Astrocyte (in vitro differentiated cells and primary cell): ENCODE results near the gene TMEM60.

Experiments used
- EZH2 ChIP-seq: IDR thresholded peaks from 2 replicates; pipeline ENCODE4 v1.6.1; 2012; ENCODE audit warnings: mild to moderate bottlenecking, low read length, inconsistent platforms; ENCODE audit not compliant: insufficient read depth
- TF ChIP-seq, protein P1 (sequence below): IDR thresholded peaks from 2 replicates; pipeline ENCODE4 v1.5.1; 2011; ENCODE audit warnings: low read depth, mild to moderate bottlenecking, inconsistent platforms, low read length, moderate library complexity; ENCODE audit not compliant: insufficient read depth

DNA sequence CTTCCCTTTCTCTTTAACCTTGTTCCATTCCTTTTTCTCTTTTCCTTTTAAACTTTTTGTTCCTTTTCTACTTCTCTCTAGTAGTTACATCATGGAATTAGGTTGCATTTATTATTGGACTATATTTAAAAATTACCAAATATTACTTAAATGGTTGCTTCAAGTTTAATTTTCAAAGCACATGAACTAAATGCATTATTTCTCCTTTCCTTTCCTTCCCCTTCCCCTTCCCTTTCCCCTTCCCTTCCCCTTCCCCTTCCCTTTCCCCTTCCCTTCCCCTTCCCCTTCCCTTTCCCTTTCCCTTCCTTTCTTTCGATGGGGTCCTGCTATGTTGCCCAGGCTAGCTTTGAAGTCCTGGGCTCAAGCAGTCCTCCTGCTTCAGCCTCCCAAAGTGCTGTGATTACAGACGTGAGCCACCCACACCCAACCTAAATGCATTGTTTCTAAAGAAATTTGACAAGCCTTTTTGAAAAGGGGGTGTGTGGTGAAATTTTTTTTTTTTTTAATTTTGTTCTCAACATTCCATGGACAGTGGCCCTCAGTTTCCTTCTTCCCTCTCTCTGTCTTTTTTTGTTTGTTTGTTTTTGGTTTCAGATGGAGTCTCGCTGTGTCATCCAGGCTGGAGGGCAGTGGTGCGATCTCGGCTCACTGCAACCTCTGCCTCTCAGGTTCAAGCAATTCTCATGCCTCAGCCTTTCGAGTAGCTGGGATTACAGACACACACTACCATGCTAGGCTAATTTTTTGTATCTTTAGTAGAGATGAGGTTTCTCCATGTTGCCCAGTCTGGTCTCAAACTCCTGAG is 31.2 kb downstream of the TMEM60 start:
- TF ChIP-seq, protein P1, sequence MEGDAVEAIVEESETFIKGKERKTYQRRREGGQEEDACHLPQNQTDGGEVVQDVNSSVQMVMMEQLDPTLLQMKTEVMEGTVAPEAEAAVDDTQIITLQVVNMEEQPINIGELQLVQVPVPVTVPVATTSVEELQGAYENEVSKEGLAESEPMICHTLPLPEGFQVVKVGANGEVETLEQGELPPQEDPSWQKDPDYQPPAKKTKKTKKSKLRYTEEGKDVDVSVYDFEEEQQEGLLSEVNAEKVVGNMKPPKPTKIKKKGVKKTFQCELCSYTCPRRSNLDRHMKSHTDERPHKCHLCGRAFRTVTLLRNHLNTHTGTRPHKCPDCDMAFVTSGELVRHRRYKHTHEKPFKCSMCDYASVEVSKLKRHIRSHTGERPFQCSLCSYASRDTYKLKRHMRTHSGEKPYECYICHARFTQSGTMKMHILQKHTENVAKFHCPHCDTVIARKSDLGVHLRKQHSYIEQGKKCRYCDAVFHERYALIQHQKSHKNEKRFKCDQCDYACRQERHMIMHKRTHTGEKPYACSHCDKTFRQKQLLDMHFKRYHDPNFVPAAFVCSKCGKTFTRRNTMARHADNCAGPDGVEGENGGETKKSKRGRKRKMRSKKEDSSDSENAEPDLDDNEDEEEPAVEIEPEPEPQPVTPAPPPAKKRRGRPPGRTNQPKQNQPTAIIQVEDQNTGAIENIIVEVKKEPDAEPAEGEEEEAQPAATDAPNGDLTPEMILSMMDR = no peak
- no peak for TF ChIP-seq EZH2
